ENCODE data around the gene CRIM1.

GRCh38 chr2:36515538-36515937, 160.0 kb downstream of the CRIM1 start:
- TF ChIP-seq CTCF (IDR thresholded peaks at IDR 0.05) (no peak), POLR2A (IDR thresholded peaks at IDR 0.05) (no peak)

All from suprapubic skin (tissue), 3 donors.